ENCODE measurements around the gene MVD.

DNA sequence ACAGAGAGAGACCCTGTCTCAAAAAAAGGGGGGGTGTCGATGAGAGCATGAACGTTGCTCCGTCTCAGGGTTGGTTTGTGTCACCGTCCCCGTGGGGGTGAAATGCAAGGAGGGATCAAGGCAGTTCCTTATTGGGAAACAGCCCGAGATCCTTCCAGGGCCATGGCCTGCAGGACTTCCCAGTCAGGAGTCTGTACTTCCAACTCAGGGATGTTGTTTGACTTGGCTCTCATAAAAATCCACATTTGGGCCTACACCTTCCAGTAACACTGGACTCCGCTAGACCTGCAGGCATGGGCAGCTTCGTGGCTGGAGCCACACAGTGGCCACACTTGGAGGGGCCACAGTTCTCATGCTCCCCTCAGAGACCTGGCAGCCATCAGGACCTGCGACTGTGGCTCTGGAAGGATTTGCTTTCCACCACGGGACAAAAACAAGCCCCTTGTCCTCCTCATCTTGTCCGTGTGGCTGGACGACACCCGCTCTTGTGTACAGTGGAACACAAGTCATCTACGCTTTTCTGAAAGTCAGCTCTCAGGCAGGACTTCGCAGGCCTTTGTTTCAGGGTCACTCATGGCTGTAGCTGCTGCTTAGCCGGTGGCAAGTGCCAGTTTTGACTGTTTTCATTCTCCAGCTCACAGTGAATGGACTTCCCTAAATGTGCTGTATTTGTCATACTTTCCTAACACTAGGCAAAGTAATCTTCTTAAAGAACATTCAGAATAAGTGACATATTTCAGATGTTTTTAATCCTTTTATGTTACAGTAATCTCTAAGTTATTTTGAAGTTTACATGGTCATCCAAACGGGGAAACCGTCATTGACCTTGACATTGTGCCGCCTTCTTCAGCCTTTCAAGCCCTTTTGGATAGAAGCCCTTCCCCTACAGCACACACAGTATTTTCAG is 48.7 kb downstream of the MVD start:
- TF ChIP-seq CTCF (IDR thresholded peaks at IDR 0.05): no peak
- no peak for TF ChIP-seq POLR2A (IDR thresholded peaks at IDR 0.05)
